A673 (cell line): ENCODE data around the gene CA4. TPM values are rescaled to one million over a fixed set of nuclear protein-coding genes. Genes with fewer than 3 reads are reported as not detected.
"Not testable (repeated sequence)": the region's sequence is repeated elsewhere in the genome, so short reads cannot be mapped to it uniquely, and the experiment has no call there.

Experiments
- BruUV-seq: library from RNA; stranded (reverse); fragments of 400-500 nt; replicated peaks from 2 replicates; lab custom pipeline; 2021; lab: Mats Ljungman, UMichigan
- CTCF ChIA-PET: fragments of 300-600 bp; sonication (Branson Sonifier 250); formaldehyde crosslinking; loops from one replicate; lab custom pipeline; 2022; ENCODE audit warnings: antibody characterized with exemption; lab: Charles Lee
- POLR2A ChIA-PET: fragments of 300-600 bp; sonication (Branson Sonifier 250); formaldehyde crosslinking; loops from one replicate; lab custom pipeline; 2022; ENCODE audit warnings: antibody characterized with exemption; ENCODE audit not compliant: low non-redundant PET; lab: Charles Lee
- DNase-seq: peaks from one replicate; pipeline ENCODE4 v3.0.0-alpha.2; 2015; ENCODE audit warnings: low spot score
- H3K27ac ChIP-seq: fragments of 200-600 bp; sonication (generic); 2 replicates; pipeline ENCODE4 v1.5.1; 2016; ENCODE audit warnings: mixed run types, low read depth, mild to moderate bottlenecking, mixed read lengths, antibody characterized with exemption, low read length; ENCODE audit not compliant: poor library complexity, severe bottlenecking
- H3K27me3 ChIP-seq: fragments of 200-600 bp; sonication (generic); replicated peaks from 2 replicates; pipeline ENCODE4 v1.6.1; 2017; ENCODE audit warnings: mixed run types, low read depth, mild to moderate bottlenecking, mixed read lengths, antibody characterized with exemption, low read length; ENCODE audit not compliant: insufficient read depth, poor library complexity
- H3K36me3 ChIP-seq: fragments of 200-600 bp; sonication (generic); 2 replicates; pipeline ENCODE4 v1.6.1; 2016; ENCODE audit warnings: mixed run types, mild to moderate bottlenecking, mixed read lengths, antibody characterized with exemption, low read length; ENCODE audit not compliant: insufficient read depth, poor library complexity, severe bottlenecking
- H3K4me1 ChIP-seq: fragments of 200-600 bp; sonication (generic); 2 replicates; pipeline ENCODE4 v1.6.1; 2017; ENCODE audit warnings: mixed run types, mild to moderate bottlenecking, mixed read lengths, antibody characterized with exemption, low read length; ENCODE audit not compliant: insufficient read depth, poor library complexity, severe bottlenecking
- H3K4me3 ChIP-seq: fragments of 200-600 bp; sonication (generic); 2 replicates; pipeline ENCODE4 v1.5.1; 2016; ENCODE audit warnings: low read depth, mixed run types, mild to moderate bottlenecking, mixed read lengths, low read length; ENCODE audit not compliant: poor library complexity, severe bottlenecking
- H3K9me3 ChIP-seq: fragments of 200-600 bp; sonication (generic); 2 replicates; pipeline ENCODE4 v1.6.1; 2016; ENCODE audit warnings: mixed run types, low read depth, mild to moderate bottlenecking, mixed read lengths, antibody characterized with exemption, low read length; ENCODE audit not compliant: poor library complexity, severe bottlenecking
- EZH2 ChIP-seq: fragments of 200-600 bp; sonication (generic); IDR thresholded peaks from 2 replicates; pipeline ENCODE4 v1.6.1; 2017; ENCODE audit warnings: borderline replicate concordance, low read depth, mild to moderate bottlenecking, mixed read lengths, antibody characterized with exemption, low read length; ENCODE audit not compliant: poor library complexity, severe bottlenecking
- intact Hi-C: fragments of 100-400 bp; cut with micrococcal nuclease; formaldehyde crosslinking; loops from one replicate; pipeline ENCODE4 v1.10.0; 2022; ENCODE audit not compliant: unreplicated experiment
- total RNA-seq: library from RNA; stranded (reverse); gene quantifications from 2 replicates; pipeline ENCODE4 v1.2.3, GENCODE V29; 2021
- TF ChIP-seq, protein P1 (sequence below): fragments of 300-800, 200-600 bp; sonication (generic); conservative IDR thresholded peaks from 2 replicates; pipeline ENCODE4 v1.5.1; 2017; ENCODE audit warnings: low read depth, mild to moderate bottlenecking, antibody characterized with exemption, low read length, moderate library complexity, mixed read lengths

CA4 gene
- total RNA-seq, 1 experiment from 2014 or later: not detected

GRCh38 chr17:60180380-60180779, 30.6 kb downstream of the CA4 start:
- DNase-seq, POLR2A ChIA-PET, H3K9me3 ChIP-seq, intact Hi-C loops, H3K4me3 ChIP-seq, H3K27ac ChIP-seq, CTCF ChIA-PET, H3K4me1 ChIP-seq, BruUV-seq, H3K36me3 ChIP-seq, H3K27me3 ChIP-seq: not testable (repeated sequence)

GRCh38 chr17:60186372-60186771, 36.6 kb downstream of the CA4 start:
- POLR2A ChIA-PET, DNase-seq, intact Hi-C loops, H3K4me3 ChIP-seq, H3K27me3 ChIP-seq, H3K9me3 ChIP-seq, BruUV-seq, CTCF ChIA-PET: not testable (repeated sequence)
- Histone ChIP-seq H3K36me3 (peaks cover 12% of the 10 kb centered on the region), H3K4me1 (peaks cover 25% of the 10 kb centered on the region), H3K27ac (peak overlapping the region; percentile 69)

DNA sequence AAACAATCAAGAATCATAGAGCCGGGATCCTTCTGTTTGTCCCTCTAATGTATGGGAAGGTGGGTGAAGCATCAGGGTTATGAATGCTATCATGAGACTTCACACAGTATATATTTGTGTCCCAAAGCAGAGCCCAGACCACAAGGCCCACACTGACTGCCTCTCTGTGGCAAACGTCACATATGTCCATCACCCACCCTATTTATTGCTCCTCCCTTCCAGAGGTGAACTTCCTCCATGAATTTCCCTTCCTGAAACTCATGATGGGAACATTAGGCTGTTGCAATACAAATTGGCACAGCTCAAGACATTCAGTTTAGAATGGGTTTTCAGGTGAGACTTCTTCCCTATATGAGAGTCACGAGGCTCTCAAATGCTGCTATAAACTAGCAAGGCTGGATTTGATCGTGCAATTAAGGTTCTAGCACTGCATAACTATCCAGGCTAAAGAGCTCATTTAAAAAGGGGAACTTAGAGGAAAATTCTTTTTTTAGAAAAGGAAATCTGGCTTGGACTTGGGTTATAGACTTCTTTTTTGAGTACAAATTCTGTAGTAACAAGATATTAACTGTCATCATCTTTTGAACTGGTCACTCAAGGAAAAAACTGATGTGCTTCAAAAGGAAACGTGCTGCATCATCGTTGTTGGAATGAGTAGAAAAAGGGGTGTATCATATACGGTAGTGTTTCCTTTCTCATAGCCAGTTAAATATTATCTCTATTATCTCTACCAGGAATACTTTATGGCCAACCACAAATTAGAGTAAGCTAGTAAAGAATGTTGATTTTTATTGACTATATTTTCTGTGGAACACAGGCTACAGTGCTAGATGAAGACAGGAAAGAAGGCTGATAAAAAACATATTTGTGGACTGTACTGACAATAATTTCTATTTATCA, 37.3 kb downstream of the CA4 start:
- POLR2A ChIA-PET, H3K4me3 ChIP-seq, CTCF ChIA-PET, intact Hi-C loops, H3K27me3 ChIP-seq, BruUV-seq, H3K9me3 ChIP-seq: not testable (repeated sequence)
- DNase-seq: peak; percentile 60
- Histone ChIP-seq H3K36me3 (peaks cover 12% of the 10 kb centered on the region), H3K4me1 (peaks cover 25% of the 10 kb centered on the region), H3K27ac (peak overlapping the region; percentile 69)

- peaks cover 12% of the 10 kb centered on the region for H3K36me3 ChIP-seq
- CTCF ChIA-PET: no interaction called here
- H3K4me3 ChIP-seq: no peak overlapping the region
- no TSS peak for BruUV-seq
- intact Hi-C loops: no loop called here
- POLR2A ChIA-PET: no interaction called here
- no peak overlapping the region for H3K27ac ChIP-seq
- no peak for TF ChIP-seq EZH2
- TF ChIP-seq, protein P1, sequence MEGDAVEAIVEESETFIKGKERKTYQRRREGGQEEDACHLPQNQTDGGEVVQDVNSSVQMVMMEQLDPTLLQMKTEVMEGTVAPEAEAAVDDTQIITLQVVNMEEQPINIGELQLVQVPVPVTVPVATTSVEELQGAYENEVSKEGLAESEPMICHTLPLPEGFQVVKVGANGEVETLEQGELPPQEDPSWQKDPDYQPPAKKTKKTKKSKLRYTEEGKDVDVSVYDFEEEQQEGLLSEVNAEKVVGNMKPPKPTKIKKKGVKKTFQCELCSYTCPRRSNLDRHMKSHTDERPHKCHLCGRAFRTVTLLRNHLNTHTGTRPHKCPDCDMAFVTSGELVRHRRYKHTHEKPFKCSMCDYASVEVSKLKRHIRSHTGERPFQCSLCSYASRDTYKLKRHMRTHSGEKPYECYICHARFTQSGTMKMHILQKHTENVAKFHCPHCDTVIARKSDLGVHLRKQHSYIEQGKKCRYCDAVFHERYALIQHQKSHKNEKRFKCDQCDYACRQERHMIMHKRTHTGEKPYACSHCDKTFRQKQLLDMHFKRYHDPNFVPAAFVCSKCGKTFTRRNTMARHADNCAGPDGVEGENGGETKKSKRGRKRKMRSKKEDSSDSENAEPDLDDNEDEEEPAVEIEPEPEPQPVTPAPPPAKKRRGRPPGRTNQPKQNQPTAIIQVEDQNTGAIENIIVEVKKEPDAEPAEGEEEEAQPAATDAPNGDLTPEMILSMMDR: no peak
- no peaks in the 10 kb centered on the region for H3K27me3 ChIP-seq
- H3K9me3 ChIP-seq: no peaks in the 10 kb centered on the region
- DNase-seq: no peak
- H3K4me1 ChIP-seq: peaks cover 25% of the 10 kb centered on the region
Observed at GRCh38 chr17:60188759-60189158, 39.0 kb downstream of the CA4 start.

- H3K27me3 ChIP-seq, H3K4me3 ChIP-seq, CTCF ChIA-PET, BruUV-seq, H3K27ac ChIP-seq, DNase-seq, H3K9me3 ChIP-seq, intact Hi-C loops, H3K36me3 ChIP-seq, POLR2A ChIA-PET: not testable (repeated sequence)
- peaks cover 25% of the 10 kb centered on the region for H3K4me1 ChIP-seq
Observed at GRCh38 chr17:60190032-60190431, 40.3 kb downstream of the CA4 start.

DNA sequence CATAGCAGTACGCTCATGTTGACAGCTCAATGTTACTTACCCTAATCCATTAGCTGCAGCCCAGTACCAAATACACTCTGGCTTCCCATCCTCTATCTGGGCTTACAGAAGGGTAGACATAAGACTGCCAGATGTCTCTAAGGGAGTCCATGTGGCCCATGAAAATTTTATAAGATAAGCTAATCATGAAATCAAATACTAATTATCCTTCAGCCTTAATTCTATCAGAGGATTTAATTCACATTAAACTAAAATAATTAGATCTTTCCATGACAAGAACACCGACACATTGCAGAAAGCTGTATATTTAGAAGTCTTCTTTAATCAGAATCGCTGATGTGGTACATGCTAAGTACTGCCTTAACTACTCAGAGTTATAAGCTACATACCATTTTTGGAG, 43.3 kb downstream of the CA4 start:
- DNase-seq, BruUV-seq, POLR2A ChIA-PET, H3K27ac ChIP-seq, H3K4me3 ChIP-seq, intact Hi-C loops, CTCF ChIA-PET, H3K9me3 ChIP-seq, H3K36me3 ChIP-seq, H3K4me1 ChIP-seq, H3K27me3 ChIP-seq: not testable (repeated sequence)
